RCC 7860 (cell line): ENCODE measurements around the gene PHF3.

Experiments
- DNase-seq: peaks from one replicate; pipeline ENCODE4 v3.0.0-alpha.2; 2015; ENCODE audit warnings: low spot score
- FAIRE-seq: peaks from 2 replicates; lab custom pipeline; 2012; peaks lifted over from hg19 to GRCh38; lab: Jason Lieb, UNC

The PHF3 gene, protein sequence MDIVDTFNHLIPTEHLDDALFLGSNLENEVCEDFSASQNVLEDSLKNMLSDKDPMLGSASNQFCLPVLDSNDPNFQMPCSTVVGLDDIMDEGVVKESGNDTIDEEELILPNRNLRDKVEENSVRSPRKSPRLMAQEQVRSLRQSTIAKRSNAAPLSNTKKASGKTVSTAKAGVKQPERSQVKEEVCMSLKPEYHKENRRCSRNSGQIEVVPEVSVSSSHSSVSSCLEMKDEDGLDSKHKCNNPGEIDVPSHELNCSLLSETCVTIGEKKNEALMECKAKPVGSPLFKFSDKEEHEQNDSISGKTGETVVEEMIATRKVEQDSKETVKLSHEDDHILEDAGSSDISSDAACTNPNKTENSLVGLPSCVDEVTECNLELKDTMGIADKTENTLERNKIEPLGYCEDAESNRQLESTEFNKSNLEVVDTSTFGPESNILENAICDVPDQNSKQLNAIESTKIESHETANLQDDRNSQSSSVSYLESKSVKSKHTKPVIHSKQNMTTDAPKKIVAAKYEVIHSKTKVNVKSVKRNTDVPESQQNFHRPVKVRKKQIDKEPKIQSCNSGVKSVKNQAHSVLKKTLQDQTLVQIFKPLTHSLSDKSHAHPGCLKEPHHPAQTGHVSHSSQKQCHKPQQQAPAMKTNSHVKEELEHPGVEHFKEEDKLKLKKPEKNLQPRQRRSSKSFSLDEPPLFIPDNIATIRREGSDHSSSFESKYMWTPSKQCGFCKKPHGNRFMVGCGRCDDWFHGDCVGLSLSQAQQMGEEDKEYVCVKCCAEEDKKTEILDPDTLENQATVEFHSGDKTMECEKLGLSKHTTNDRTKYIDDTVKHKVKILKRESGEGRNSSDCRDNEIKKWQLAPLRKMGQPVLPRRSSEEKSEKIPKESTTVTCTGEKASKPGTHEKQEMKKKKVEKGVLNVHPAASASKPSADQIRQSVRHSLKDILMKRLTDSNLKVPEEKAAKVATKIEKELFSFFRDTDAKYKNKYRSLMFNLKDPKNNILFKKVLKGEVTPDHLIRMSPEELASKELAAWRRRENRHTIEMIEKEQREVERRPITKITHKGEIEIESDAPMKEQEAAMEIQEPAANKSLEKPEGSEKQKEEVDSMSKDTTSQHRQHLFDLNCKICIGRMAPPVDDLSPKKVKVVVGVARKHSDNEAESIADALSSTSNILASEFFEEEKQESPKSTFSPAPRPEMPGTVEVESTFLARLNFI (N-terminal part only)

DNA sequence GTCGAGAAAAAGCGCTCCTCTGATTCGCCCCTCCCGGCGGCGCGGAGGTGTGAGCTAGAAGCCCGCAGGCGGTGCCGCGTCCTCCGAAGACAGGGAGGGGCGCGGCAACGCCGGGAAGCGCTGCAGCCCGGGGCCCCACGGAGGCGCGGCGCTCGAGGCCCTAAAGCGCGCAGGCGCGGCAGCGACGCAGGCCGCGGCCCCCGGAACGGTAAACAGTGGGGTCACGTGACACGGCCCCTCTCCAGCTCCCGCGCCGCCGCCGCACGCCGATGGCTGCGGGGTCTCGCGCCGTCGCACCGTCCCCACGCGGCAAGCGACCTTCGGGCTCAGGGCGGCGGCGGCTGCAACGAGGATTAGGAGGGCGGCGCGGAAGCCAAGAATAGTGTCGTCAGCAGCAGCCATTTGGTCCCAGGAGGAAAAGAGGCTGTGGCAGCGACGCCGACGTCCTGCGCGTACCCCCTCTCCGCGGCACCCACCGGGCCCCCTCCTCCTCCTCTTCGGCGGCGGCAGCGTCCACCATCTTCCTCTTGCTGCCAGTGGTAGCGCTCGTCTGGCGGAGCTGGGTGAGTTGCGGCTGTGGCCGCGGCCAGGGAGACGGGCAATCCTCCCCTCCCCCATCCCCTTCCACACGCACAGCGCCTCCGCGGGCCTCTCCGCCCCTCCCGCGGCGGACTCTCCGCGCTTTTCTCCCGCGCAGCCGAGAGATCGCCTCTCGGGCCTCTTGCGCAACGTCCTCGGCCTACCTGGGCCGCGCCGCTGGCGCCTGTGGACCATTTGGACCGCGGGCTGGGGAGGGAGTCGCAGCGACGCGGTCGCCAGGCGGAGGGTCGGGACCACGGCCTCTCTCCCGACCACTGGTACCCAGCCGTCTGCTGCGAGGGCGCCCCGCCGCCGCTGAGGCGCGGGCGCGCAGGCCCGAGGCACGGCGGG lies at the start of gene PHF3:
PHF3 (plus strand) TSS at position 215 of the 930 bp plus-strand sequence. CDS start 10,750 bp downstream, outside the sequence.
- DNase-seq: peak; percentile 72
- no peak for FAIRE-seq

DNA sequence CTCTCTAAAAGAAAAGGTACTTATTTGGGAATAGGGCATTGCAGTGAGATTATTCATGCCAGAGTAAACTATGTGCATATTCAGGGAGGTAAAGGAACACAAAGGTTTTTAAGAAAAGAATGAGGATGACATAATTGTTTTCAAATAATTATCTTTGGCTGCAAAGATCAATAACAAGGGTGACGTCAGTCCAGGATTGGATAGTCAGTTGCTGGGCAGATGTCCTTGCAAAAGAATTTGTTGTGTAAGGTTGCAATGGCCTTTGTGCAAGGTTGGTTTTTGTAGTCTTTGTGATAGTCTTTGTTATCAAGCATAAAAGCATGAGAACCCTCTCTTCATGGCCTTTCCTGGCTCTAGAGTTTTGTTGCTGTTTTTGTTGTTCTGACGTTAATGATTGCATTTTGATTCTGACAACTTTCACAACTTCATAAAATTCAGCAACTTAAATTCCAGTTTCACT lies 45.6 kb upstream of the PHF3 start:
- no peak for FAIRE-seq
- DNase-seq: no peak

DNA sequence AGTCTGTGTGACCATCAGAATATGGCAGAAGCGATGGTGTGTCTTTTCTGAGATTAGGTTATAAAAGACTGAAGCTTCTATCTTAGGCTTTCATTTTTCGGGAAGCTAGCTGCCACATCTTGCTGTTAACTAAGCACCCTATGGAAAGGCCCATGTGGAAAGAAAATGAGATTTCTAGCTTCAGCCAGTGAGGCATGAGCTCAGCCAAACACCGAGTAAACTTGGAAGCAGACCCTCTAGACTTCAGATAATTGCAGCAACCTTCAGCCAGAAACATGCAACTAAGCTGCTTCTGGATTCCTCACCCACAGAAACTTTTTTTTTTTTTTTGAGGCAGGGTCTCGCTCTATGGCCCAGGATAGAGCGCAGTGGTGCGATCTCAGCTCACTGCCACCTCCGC lies 42.7 kb upstream of the PHF3 start:
- DNase-seq (no peak), FAIRE-seq (no peak)

DNA sequence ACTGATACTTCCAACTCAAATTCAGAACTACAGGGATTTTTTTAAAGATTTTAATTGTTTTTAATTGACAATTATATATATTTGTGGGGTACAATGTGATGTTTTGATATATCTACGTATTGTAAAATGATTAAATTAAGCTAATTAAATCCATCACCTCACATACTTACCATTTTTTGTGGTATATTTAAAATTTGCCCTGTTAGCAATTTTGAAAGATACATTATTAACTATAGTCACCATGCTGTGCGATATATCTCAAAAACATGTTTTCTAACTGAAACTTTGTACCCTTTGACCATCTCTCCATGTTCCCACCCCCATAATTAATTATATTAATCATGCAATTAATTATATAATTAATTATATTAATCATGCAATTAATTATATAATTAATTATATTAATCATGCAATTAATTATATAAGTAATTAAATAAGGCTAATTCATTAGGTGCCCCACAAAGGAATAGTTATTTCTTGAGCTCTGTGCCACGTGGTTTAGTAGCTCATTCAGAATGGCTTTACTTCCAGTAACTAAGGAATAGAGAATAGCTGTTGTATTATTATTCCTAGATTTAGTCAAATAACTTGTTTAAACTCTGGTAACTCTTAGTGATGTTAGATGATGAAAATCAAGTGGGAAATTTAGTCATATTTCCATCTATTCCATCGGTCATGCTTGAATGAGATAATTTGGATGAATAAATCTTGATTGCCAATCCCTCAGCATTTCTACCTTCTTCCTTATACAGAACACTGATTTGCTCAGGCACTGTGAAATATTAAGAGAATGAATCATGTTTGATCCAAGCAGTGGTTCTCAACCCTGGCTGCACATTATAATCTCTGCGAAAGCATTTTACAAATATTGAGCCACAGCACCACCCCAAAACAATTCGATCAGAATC lies 38.2 kb upstream of the PHF3 start:
- FAIRE-seq (peak; percentile 92), DNase-seq (peak; percentile 79)

DNA sequence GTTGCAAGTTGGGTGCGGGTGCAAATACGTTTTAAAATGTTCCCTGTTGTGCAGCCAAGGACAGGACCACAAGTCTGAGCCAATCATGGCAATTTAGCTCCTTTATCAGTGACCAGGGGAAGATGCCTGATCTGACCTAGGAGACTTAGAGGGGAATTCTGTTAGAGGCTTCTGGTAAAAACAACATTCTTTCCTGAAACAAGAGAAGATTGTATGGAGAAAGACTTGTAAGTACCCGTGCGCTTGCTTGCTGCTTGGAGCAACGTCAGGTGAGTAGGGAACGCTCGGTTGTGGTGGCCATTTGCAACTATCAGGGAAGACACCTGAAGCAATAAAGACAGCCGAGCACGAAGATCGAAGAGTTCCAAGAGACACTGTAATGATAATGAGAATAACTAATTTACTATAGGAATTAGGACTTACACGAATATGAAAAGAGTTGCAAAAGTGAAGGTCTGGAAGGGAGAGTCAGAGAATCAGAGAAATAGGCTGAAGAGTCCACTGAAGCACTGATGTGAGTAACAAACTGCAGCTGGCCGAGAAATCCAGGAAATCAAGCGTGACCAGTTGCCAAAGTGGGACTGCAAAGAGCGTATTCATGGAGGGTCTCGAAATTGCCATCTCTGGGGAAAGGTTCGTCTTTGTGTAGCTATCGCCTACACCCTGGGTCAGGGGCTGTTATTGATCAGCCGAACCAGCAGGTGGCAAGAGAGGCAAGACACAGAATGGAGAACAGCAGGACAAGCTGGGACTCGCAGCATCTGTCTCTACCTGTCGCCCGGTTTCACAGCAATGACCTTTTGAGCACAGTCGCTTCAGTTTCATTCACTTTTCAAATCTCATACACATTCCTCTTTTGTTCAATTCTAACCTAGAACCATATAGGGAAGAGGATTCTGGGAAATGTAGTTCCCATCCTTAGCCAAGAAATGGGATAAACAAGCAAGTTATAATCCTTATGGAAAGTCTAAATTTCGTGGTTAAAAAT lies 37.3 kb upstream of the PHF3 start:
- no peak for FAIRE-seq
- DNase-seq: peak; percentile 31

DNA sequence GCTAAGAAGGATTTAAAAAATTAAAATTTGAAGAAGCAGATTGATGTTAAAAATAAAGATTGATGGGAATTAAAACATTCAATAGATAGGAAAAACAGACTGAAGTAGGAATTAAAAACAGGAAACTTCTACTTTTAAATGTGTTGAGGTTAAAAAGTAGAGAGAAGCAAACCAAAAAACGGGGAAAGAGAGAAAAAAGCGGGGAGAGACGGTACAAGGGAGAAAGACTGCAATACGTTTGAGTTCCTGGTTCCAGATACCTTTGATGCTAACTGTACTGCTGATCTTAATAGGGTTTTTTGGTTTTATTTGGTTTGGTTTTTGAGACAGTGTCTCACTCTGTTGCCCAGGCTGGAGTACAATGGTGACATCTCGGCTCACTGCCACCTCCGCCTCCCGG lies 36.4 kb upstream of the PHF3 start:
- no peak for FAIRE-seq
- no peak for DNase-seq

DNA sequence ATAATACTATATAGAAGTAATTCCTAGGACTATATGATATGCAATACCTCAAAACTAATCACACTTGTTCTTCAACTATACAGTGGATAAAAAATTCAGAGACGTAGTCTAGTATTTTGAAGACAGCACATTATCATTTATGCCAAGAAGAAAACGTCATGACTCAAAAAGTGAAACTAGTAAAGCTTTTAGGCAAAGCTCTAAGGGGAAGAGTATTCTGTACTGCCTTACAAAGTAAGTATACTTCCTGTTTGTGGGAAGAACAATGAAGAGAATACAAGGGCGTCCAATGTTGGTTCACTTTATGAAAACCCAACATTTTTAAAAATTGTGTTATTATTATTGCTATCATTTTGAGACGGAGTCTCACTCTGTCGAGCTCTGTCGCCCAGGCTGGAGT lies 35.5 kb upstream of the PHF3 start:
- FAIRE-seq (no peak), DNase-seq (no peak)

DNA sequence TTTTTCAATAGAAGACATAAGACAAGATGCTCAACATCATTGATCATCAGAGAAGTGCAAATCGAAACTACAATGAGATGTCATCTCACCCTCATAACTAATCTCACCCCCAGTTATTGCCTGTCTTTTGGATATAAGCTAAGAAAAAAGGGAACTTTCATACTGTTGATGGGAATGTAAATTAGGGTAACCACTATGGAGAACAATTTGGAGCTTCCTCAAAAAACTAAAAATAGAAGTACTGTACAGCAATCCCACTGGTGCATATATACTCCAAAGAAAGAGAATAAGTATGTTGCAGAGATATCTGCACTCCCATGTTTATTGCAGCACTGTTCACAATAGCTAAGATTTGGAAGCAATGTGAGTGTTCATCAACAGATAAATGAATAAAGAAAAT lies 26.4 kb upstream of the PHF3 start:
- no peak for FAIRE-seq
- no peak for DNase-seq

DNA sequence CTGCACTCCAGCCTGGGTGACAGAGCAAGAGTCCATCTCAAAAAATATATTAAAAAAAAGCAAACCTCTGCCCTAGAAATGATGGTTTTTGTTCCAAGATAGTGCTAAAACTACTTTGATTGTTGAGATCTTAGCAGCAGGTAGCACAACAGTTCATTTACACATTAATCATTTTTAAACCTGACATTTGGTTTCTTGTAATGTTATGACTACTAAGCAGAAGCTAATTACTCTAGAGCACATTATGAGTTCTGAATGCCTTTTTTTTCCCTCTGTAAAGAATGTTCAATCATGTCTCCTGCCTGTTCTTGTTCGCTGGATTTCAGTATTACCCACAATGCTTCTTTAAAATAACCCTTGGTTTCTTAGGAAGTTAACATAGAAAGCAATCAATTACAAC lies 24.7 kb upstream of the PHF3 start:
- FAIRE-seq (no peak), DNase-seq (no peak)

DNA sequence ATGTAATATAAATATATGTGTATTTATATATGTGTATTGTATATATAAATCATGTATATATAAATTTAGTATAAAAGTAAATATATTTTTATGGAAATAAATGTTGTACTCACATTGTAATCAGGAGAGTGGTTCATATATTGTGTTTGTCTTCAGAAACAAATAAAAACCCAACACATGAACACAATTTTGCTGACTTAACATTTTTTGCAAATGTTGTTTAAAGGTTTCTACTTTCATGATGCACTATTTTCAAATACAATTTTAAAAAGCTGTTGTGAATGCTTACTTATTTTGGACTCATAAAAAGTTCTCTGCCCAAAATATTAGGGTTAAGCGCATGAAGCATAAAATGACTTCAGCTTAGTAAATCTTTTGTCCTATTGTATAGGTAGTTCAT lies 24.0 kb upstream of the PHF3 start:
- no peak for DNase-seq
- FAIRE-seq: no peak

DNA sequence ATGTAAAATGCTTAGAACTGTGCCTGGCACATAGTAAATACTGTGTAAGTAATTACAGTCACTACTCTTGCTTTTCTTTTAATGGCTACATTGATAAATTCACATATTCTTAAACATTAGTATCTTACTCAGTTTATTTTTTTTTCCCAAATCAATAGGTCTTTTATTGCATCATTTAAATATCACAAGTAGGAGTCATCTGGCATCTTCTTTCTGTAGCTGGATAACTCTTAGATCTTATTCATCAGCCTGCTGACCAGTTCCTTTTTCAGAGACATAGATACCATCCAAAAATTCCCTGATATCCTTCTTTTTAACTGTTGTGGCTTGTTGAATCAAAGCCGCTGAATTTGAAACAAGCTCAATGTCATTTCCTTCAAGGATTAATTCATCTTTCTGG lies 20.0 kb upstream of the PHF3 start:
- no peak for FAIRE-seq

DNA sequence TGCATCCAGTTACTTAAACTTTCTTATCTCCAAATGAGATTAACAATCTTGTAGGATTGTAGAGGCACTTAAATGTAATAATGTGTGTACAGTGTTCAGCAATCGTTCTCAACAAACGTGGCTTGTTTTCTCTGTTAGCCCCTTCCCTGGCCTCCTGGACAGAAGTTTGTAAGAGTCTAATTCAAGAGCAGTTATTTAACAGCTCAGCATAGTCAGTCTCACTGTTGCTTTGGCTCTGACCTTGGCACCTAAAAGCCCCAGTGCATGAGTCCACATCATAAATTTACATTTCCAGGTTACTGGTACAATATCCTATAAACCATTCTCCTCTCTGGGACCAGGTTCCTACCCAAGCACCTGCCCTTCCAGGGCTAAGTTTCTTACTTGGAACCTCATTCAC lies 11.5 kb upstream of the PHF3 start:
- no peak for FAIRE-seq

More for the DNA sequence above, 20.0 kb upstream of the PHF3 start:
- DNase-seq: no peak

DNA sequence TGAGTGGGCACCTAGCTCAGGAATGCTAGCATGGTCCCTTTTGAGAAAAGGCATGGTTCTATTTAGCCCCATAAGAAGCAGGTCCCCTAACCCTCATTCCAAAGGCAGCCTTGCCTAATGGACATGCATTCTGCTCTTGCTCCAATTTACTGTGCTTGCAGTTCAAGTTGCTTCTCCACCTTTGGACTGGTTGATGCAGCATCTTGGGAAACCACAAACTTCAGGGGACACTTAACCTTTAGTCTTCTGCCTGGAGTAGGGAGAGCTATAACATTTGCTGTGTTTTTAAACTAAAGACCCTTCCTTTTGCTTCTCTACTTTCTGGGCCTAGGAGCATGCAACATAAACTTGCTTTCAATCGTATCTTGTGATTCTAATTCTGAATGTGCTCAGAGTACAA lies 5.1 kb upstream of the PHF3 start:
- FAIRE-seq: no peak
- no peak for DNase-seq

More for the DNA sequence above, 11.5 kb upstream of the PHF3 start:
- no peak for DNase-seq

DNA sequence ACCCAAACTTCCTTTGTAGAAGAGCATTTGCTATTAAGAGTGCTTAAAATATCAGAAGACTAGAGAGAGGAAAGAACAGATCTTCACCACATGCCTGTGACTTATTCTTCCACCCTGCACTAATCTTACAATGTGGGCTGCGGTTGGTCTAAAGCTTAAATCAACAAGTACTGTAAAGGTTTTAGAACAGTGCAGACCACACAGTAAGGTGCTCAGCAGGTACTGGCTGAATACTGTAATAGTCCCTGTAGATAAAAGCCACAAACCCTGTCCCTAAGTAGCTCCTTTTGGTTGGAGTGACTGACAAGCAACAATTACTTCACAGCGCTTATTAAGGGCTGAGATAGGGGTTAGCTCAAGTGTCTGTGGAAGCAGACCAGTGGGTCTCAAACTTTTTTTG lies 972 bp upstream of the PHF3 start:
- no peak for DNase-seq
- FAIRE-seq: no peak

DNA sequence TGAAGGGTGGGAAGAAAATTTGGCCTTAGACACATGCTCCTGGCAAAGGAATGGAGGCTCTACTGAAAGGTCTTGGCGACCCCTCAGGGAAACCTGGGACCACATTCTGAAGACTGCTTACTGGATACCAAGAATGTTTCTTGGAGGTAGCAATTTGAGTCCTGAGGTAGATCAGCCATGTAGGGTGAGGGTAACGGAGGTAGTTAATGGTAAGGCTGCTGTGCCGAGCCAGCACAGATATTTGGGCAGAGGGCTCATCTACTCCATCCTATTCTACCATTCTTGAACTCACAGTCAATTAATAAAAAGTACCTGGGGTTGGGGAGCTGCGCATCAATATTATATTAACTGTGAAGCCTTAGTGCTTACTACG lies 401 bp upstream of the PHF3 start:
- DNase-seq: no peak

DNA sequence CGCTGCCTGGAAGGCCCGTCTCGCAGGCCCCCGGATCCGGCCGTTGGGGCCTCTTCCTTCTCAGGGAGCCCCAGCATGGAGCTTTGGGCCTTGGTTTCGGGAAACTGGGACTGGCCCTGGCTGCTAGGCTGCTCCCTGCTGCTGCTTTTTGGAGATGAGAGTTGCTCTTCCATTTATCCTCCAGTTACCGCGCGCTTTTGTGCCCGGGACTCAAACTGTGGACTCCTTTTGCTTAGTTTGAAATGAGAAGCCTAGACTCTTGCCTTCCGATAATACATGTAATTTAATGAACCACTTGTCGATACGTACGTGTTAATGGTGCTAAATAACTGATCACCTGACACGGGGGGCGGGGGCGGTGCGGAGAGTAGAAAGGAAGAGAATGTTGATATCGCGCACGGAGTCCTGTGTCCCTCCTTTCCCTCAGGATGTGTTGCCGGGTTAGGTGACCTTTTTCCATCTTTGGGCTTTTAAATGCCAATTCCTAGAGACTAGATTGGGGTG lies 968 bp downstream of the PHF3 start:
- FAIRE-seq (no peak), DNase-seq (peak; percentile 5)

More for the DNA sequence above, 401 bp upstream of the PHF3 start:
- FAIRE-seq: no peak

DNA sequence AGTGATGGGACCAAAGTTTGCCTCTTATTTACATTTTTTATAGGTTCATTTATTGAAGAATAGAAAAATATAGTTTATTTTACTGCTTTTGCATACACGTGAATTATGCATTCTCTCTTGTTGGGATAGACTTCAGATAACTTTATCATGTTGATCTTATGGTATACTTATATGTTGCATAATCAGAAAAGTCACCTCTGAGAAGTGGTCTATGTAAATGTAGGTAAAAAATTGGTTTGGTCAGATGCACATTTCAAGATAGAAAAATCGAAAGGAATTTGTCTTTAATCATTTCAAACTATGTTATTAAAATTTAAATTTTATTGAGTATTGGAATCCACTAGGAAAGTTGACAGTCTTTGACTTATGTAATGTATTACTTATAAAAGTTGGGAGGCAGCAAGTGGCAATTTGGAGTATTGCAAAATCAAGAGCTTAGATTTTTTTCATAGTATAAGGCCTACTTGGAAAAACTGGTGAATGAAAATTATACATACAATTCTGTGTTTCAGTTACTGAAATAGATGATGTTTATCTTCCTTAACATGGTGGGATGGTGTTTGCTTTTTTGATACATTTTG lies 2.4 kb downstream of the PHF3 start:
- FAIRE-seq (peak; percentile 53), DNase-seq (no peak)
